Smooth muscle cell (in vitro differentiated cells): ENCODE results near the gene MAD1L1. TPM values are rescaled to one million over a fixed set of nuclear protein-coding genes. Genes with fewer than 3 reads are reported as not detected.

ENCODE experiments used
- DNase-seq: peaks from one replicate; lab custom pipeline; 2025; ENCODE audit not compliant: unreplicated experiment; lab: John Stamatoyannopoulos, UW
- H2AFZ ChIP-seq: fragments of 200-600 bp; sonication (generic); 2 replicates; pipeline ENCODE4 v1.6.0; 2016; ENCODE audit warnings: antibody characterized with exemption, low read depth, mild to moderate bottlenecking
- H3F3A ChIP-seq: fragments of 200-600 bp; sonication (generic); 2 replicates; pipeline ENCODE4 v1.6.0; 2017; ENCODE audit warnings: antibody characterized with exemption, low read depth
- H3K27ac ChIP-seq: fragments of 200-600 bp; sonication (generic); 2 replicates; pipeline ENCODE4 v1.5.1; 2016; ENCODE audit warnings: low read depth, mild to moderate bottlenecking
- H3K27me3 ChIP-seq: fragments of 200-600 bp; sonication (generic); 2 replicates; pipeline ENCODE4 v1.6.1; 2016; ENCODE audit warnings: low read depth, mild to moderate bottlenecking
- H3K36me3 ChIP-seq: fragments of 200-600 bp; sonication (generic); 2 replicates; pipeline ENCODE4 v1.5.1; 2016; ENCODE audit warnings: low read depth
- H3K4me1 ChIP-seq: fragments of 200-600 bp; sonication (generic); 2 replicates; pipeline ENCODE4 v1.5.1; 2016; ENCODE audit warnings: low read depth
- H3K4me2 ChIP-seq: fragments of 200-600 bp; sonication (generic); 2 replicates; pipeline ENCODE4 v1.6.0; 2016; ENCODE audit warnings: mild to moderate bottlenecking
- H3K4me3 ChIP-seq: fragments of 200-600 bp; sonication (generic); 2 replicates; pipeline ENCODE4 v1.5.1; 2016; ENCODE audit warnings: mild to moderate bottlenecking
- H3K79me2 ChIP-seq: fragments of 200-600 bp; sonication (generic); 2 replicates; pipeline ENCODE4 v1.6.0; 2016; ENCODE audit warnings: low read depth, mild to moderate bottlenecking
- H3K9ac ChIP-seq: fragments of 200-600 bp; sonication (generic); 2 replicates; pipeline ENCODE4 v1.6.0; 2016; ENCODE audit warnings: low read depth
- H3K9me3 ChIP-seq: fragments of 200-600 bp; sonication (generic); replicated peaks from 2 replicates; pipeline ENCODE4 v1.5.1; 2016; ENCODE audit warnings: low read depth
- H4K20me1 ChIP-seq: fragments of 200-600 bp; sonication (generic); 2 replicates; pipeline ENCODE4 v1.6.0; 2016; ENCODE audit warnings: low read depth
- CTCF ChIP-seq: fragments of 200-600 bp; sonication (generic); IDR thresholded peaks from 2 replicates; pipeline ENCODE4 v1.5.1; 2017; ENCODE audit warnings: borderline replicate concordance, mild to moderate bottlenecking, antibody characterized with exemption; ENCODE audit not compliant: insufficient read depth, poor library complexity, severe bottlenecking
- WGBS: methylation state at CpG from one replicate; pipeline ENCODE4 v1.1.7; 2016; ENCODE audit warnings: low lambda C conversion rate; 5-methylcytosine and 5-hydroxymethylcytosine counted together
- polyA plus RNA-seq: library from polyadenylated mRNA; unstranded; fragments of >200 nt; fragmentation: Nextera tagmentation; extraction: Ambion mirVana; gene quantifications from 2 replicates; pipeline ENCODE4 v1.2.1, GENCODE V29; 2016
- total RNA-seq: library from RNA; depleted of rRNA; stranded (reverse); fragments of >200 nt; gene quantifications from 2 replicates; pipeline ENCODE4 v1.2.3, GENCODE V29; 2014

The MAD1L1 gene
- total and polyA plus RNA-seq, 2 experiments from 2014 or later, result 33.4 to 60.7 TPM

- 92% methylated on average over 30 of the region's 30 CpGs for WGBS
- H3K9ac ChIP-seq, result no peak overlapping the region
- DNase-seq, result no peak
- H2AFZ ChIP-seq, result no peak overlapping the region
- H3K4me1 ChIP-seq, result no peaks in the 10 kb centered on the region
- no peaks in the 10 kb centered on the region for H3K36me3 ChIP-seq
- no peaks in the 10 kb centered on the region for H3K9me3 ChIP-seq
- H3K79me2 ChIP-seq, result no peaks in the 10 kb centered on the region
- H3K27me3 ChIP-seq, result no peaks in the 10 kb centered on the region
- H4K20me1 ChIP-seq, result peaks cover 39% of the 10 kb centered on the region
- H3K4me2 ChIP-seq, result no peak overlapping the region
- no peak overlapping the region for H3K27ac ChIP-seq
- H3F3A ChIP-seq, result no peaks in the 10 kb centered on the region
- TF ChIP-seq CTCF, result no peak
- no peak overlapping the region for H3K4me3 ChIP-seq
Measured at GRCh38 chr7:2046581-2047565, 185.9 kb downstream of the MAD1L1 start.

GRCh38 chr7:2045559-2046405 is 187.0 kb downstream of the MAD1L1 start:
- Histone ChIP-seq H2AFZ (no peak overlapping the region), H3K79me2 (no peaks in the 10 kb centered on the region), H3K4me2 (no peak overlapping the region), H3K36me3 (no peaks in the 10 kb centered on the region), H4K20me1 (peaks cover 34% of the 10 kb centered on the region), H3K27ac (no peak overlapping the region), H3K27me3 (no peaks in the 10 kb centered on the region), H3F3A (no peaks in the 10 kb centered on the region), H3K9ac (no peak overlapping the region), H3K4me3 (no peak overlapping the region), H3K9me3 (no peaks in the 10 kb centered on the region), H3K4me1 (no peaks in the 10 kb centered on the region)
- no peak for DNase-seq
- no peak for TF ChIP-seq CTCF
- 95% methylated on average over 21 of the region's 25 CpGs for WGBS

- no peak overlapping the region for H3K9ac ChIP-seq
- WGBS, result 95% methylated on average over 21 of the region's 21 CpGs
- no peaks in the 10 kb centered on the region for H3K9me3 ChIP-seq
- DNase-seq, result no peak
- no peak overlapping the region for H3K4me2 ChIP-seq
- no peaks in the 10 kb centered on the region for H3F3A ChIP-seq
- H3K4me1 ChIP-seq, result no peaks in the 10 kb centered on the region
- no peak overlapping the region for H3K27ac ChIP-seq
- no peaks in the 10 kb centered on the region for H3K27me3 ChIP-seq
- H3K36me3 ChIP-seq, result no peaks in the 10 kb centered on the region
- H3K4me3 ChIP-seq, result no peak overlapping the region
- H4K20me1 ChIP-seq, result peaks cover 26% of the 10 kb centered on the region
- no peak overlapping the region for H2AFZ ChIP-seq
- TF ChIP-seq CTCF, result no peak
- no peaks in the 10 kb centered on the region for H3K79me2 ChIP-seq
Measured at GRCh38 chr7:2044883-2045471, 187.8 kb downstream of the MAD1L1 start.
